Lower lobe of right lung (tissue), 2 donors: ENCODE measurements around the gene DDX4. TPM values are rescaled to one million over a fixed set of nuclear protein-coding genes. Genes with fewer than 3 reads are reported as not detected.

Source experiments
- ATAC-seq, 2 donors: fragments of 200-7000 bp; cut with Tn5 transposase; one replicate each; pipeline ENCODE4 v1.9.1; 2020 to 2022; ENCODE audit warnings: mild to moderate bottlenecking in 2 of 2, moderate library complexity in 2 of 2
- DNase-seq: peaks from one replicate; pipeline ENCODE4 v3.0.0-alpha.2; 2020
- H3K27ac ChIP-seq: fragments of 200-600 bp; one replicate; pipeline ENCODE4 v1.8.0; 2022
- H3K27me3 ChIP-seq: fragments of 200-600 bp; one replicate; pipeline ENCODE4 v1.8.0; 2022; ENCODE audit warnings: low read depth
- H3K36me3 ChIP-seq: fragments of 200-600 bp; one replicate; pipeline ENCODE4 v1.8.0; 2022; ENCODE audit warnings: mild to moderate bottlenecking
- H3K4me1 ChIP-seq: fragments of 200-600 bp; one replicate; pipeline ENCODE4 v1.8.0; 2022
- H3K4me3 ChIP-seq: fragments of 200-600 bp; one replicate; pipeline ENCODE4 v1.8.0; 2022; ENCODE audit warnings: mild to moderate bottlenecking
- H3K9me3 ChIP-seq: fragments of 200-600 bp; one replicate; pipeline ENCODE4 v1.8.0; 2022
- CTCF ChIP-seq: fragments of 200-600 bp; IDR thresholded peaks from one replicate; pipeline ENCODE4 v1.8.0; 2022; ENCODE audit warnings: antibody characterized with exemption, mild to moderate bottlenecking
- intact Hi-C: fragments of 100-400 bp; cut with DNase I; formaldehyde crosslinking; loops from one replicate; pipeline ENCODE4 v1.11.0; 2022
- total RNA-seq: library from RNA; stranded (reverse); fragmentation: NEBNext Ultra II Directional; extraction: Animal tissue kit (Norgen Biotek cat#: 25700); gene quantifications from one replicate; pipeline ENCODE4 v1.2.1, GENCODE V29; 2021
- donor health status: DM: no; HTN: yes; CAD: no; lungs with severe emphysema.

DDX4 gene
- total RNA-seq, 1 donor from 2014 or later = not detected

DNA sequence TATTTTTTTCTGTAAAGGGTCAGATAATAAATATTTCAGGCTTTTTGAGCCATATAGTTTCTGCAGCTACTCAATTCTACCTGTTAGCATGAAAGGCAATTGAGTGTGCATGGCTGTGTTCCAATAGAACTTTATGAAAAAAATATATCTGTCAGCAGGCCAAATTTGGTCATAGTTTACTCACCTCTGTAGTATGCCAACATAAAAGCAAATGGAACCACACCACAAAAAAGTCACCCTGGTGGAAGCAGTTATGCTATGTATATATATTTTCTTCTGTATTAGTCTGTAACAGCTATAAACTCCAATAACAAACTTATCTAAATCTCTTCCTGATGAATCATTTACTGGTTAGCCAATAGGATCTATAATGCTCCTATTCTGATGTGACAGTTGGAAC lies 29.1 kb upstream of the DDX4 start:
- no peak overlapping the region for H3K4me3 ChIP-seq
- peaks cover 9% of the 10 kb centered on the region for H3K36me3 ChIP-seq
- intact Hi-C loops = no loop called here
- DNase-seq (no peak), ATAC-seq (no peak)
- H3K4me1 ChIP-seq = peaks cover 24% of the 10 kb centered on the region
- no peaks in the 10 kb centered on the region for H3K27me3 ChIP-seq
- TF ChIP-seq CTCF = no peak
- H3K9me3 ChIP-seq = no peaks in the 10 kb centered on the region
- H3K27ac ChIP-seq = no peak overlapping the region

- Histone ChIP-seq H3K36me3 (peaks cover 9% of the 10 kb centered on the region), H3K4me1 (peaks cover 24% of the 10 kb centered on the region), H3K4me3 (peak overlapping the region; percentile 98), H3K9me3 (no peaks in the 10 kb centered on the region), H3K27ac (peak overlapping the region; percentile 85), H3K27me3 (no peaks in the 10 kb centered on the region)
- intact Hi-C loops = no loop called here
- no peak for TF ChIP-seq CTCF
- peak in 1 of 2 donors; percentile 1 for ATAC-seq
- no peak for DNase-seq
Measured at GRCh38 chr5:55711507-55712022, 26.3 kb upstream of the DDX4 start.

DNA sequence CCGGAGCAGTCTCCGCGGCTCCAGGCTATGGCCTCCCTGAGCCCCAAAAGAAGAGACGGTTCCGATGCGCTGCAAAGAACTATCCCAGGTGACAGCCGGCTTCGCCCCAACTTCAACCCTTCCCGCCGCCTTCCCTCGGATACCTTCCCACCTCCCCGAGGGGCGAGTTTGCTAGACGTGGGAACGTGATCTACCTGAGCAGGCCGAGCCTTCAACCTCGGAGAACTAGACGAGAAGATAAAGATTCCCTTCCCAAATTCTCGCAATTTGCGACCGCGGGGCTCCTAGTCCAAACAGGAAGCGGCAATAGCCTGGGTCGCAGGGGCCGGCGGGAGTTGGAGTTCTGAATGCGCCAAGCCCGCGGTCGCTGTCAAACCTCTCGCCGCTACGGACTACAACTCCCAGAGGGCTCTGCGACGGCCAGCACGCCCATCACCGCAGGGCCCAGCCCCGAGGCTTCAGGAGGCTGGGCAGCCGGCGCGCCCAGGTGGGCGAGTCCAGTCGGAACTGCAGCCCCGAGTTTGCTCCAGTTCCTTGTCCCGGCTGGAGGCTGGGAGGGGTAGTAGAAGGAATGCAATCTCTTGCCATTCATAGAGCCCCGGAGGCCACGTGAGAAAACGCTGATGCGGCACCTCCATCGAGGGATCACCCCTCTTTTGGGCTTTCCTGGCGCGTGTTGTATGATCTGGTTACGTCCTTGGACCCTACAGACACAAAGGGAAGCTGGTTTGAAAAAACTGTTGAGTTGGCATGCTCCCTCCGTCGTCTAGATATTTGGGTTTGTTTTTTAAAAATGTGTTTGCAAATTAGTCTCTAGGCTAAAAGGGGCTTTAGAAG lies 25.6 kb upstream of the DDX4 start, which contains the start of gene SLC38A9:
TSS of gene SLC38A9 (minus strand) at position 302 of the 837 bp plus-strand sequence. CDS start 14,366 bp downstream, outside the sequence.
- no peaks in the 10 kb centered on the region for H3K9me3 ChIP-seq
- peaks cover 9% of the 10 kb centered on the region for H3K36me3 ChIP-seq
- no peak for TF ChIP-seq CTCF
- H3K4me3 ChIP-seq = peak within 1 kb of the TSS; percentile 98
- H3K27ac ChIP-seq = peak within 1 kb of the TSS; percentile 85
- DNase-seq = peak; percentile 98
- intact Hi-C loops = no loop called here
- peak; percentile 100 for ATAC-seq
- peaks cover 24% of the 10 kb centered on the region for H3K4me1 ChIP-seq
- H3K27me3 ChIP-seq = no peaks in the 10 kb centered on the region

GRCh38 chr5:55713871-55714270 lies 24.0 kb upstream of the DDX4 start:
- intact Hi-C loops = no loop called here
- Histone ChIP-seq H3K4me3 (no peak overlapping the region), H3K27me3 (no peaks in the 10 kb centered on the region), H3K4me1 (peaks cover 24% of the 10 kb centered on the region), H3K9me3 (no peaks in the 10 kb centered on the region), H3K27ac (no peak overlapping the region), H3K36me3 (no peaks in the 10 kb centered on the region)
- ATAC-seq = no peak
- no peak for DNase-seq
- no peak for TF ChIP-seq CTCF

DNA sequence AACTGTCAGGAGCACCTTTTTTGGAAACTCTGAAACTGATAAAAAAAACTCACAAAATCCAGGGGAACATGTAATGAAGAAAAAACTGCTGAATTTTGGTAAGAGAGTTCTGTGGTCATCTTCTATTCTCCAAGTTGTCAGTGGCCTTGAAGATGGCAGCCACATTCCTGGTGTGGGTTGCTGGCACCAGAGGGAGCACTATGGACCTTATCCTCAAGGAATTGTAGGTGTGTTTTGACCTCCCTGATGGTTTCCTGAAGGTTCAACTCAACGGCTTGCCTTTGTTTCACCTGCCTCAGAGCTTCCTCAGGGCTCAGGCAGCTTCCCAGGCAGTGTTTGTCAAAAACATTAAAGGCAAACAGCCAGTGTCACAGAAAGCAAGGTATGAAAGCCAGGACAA lies 23.5 kb upstream of the DDX4 start:
- H3K4me1 ChIP-seq = peaks cover 19% of the 10 kb centered on the region
- no peaks in the 10 kb centered on the region for H3K27me3 ChIP-seq
- DNase-seq = no peak
- no peak for TF ChIP-seq CTCF
- H3K4me3 ChIP-seq = no peak overlapping the region
- no peaks in the 10 kb centered on the region for H3K9me3 ChIP-seq
- intact Hi-C loops = no loop called here
- no peak for ATAC-seq
- no peaks in the 10 kb centered on the region for H3K36me3 ChIP-seq
- no peak overlapping the region for H3K27ac ChIP-seq
